GM10266 (cell line): ENCODE measurements around the gene REELD1.

Experiments
- DNase-seq: peaks from one replicate; pipeline ENCODE4 v3.0.0; 2012; ENCODE audit errors: extremely low spot score
- TF ChIP-seq, protein P1 (sequence below): IDR thresholded peaks from 2 replicates; pipeline ENCODE4 v1.5.1; 2012; ENCODE audit warnings: mild to moderate bottlenecking, low read depth; ENCODE audit not compliant: control insufficient read depth, insufficient read depth; ENCODE audit errors: missing control alignments

REELD1 gene

DNA sequence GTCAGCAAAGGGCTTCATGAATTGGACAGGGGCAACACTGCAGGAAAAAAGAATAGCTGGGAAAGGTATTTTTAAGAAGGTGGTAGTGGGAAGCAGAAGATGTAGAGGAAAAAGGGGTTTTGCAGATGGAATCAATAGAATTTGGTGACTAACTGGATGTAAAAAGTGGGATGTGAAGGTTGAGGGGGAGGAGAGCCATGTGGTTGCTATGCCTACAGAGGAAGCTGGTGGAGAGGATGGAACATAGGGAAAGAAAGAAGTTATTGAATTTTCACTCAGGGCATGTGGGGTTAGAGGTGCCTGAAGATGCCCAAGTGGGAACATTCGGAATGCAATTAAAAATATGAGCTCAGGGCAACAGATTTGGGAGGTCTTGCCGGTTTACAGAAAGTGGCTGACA, 33.0 kb downstream of the REELD1 start:
- DNase-seq, result no peak
- TF ChIP-seq, protein P1, sequence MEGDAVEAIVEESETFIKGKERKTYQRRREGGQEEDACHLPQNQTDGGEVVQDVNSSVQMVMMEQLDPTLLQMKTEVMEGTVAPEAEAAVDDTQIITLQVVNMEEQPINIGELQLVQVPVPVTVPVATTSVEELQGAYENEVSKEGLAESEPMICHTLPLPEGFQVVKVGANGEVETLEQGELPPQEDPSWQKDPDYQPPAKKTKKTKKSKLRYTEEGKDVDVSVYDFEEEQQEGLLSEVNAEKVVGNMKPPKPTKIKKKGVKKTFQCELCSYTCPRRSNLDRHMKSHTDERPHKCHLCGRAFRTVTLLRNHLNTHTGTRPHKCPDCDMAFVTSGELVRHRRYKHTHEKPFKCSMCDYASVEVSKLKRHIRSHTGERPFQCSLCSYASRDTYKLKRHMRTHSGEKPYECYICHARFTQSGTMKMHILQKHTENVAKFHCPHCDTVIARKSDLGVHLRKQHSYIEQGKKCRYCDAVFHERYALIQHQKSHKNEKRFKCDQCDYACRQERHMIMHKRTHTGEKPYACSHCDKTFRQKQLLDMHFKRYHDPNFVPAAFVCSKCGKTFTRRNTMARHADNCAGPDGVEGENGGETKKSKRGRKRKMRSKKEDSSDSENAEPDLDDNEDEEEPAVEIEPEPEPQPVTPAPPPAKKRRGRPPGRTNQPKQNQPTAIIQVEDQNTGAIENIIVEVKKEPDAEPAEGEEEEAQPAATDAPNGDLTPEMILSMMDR, result no peak

DNA sequence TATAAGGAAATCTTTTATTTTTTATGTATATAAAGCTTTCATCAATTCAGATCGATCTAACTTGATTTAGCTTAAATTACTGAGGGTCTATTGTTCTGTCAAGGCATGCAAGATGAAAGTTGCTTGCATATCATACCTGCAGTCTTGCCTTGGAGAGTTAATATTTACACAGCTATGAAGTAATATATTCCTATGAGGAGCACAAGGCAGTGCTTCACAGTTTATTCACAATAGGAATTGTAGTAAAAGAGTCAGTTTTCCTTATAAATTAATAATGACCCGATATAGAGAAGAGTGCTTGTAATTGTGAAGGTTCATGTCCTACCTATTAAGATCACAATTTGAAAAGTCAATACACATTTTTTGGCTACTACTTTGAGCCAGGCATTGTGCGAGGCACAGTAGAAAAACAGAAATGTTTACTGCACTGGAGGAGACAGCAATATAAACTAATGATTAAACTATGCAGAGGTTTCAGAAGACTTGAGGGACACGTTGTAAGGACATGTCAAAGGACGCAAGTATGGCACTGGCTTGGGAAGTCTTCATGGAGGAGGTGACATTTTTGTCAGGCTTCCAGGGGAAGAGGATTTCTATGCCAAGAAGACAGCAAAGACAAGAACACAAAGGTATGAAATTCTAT, 38.8 kb downstream of the REELD1 start:
- no peak for DNase-seq

DNA sequence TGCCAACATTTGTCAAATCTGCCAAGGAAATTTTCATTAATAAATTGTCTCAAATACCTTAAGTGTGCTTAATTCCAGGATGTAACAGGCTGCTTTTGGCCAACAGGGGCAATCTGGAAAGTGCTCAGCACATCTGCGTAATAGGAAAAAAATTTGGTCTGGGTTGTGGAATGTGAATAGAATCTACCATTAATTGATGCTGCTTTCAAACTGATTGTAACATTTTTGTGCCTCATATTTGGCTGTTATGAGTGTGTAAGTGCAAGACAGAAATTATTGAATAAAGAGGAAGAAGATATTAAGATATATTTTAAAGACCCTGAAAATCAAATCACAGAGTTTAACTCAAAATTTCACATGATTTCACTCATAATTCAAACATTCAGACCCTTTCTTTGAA, 41.1 kb downstream of the REELD1 start:
- TF ChIP-seq, protein P1, result no peak
- no peak for DNase-seq

More for the DNA sequence above, 38.8 kb downstream of the REELD1 start:
- TF ChIP-seq, protein P1, result no peak

DNA sequence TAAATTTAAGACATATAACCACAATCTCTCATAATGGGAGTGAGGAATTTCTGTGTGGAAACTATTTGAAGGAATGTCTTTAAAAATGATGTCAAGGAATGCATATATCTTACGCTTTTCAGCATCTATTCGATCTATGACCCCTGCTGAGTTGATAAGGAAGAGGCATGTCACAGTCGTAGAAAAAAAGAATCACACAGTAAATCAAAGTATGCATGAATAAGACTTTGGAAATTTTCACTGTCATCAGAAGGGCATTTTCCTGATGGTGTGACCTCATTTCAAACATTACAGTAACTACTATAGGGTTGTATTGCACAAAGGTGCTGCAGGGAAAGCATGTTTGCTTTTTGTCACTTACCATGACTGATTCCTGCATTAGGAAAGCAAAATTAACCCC, 41.5 kb downstream of the REELD1 start:
- no peak for DNase-seq
- TF ChIP-seq, protein P1, result no peak

DNA sequence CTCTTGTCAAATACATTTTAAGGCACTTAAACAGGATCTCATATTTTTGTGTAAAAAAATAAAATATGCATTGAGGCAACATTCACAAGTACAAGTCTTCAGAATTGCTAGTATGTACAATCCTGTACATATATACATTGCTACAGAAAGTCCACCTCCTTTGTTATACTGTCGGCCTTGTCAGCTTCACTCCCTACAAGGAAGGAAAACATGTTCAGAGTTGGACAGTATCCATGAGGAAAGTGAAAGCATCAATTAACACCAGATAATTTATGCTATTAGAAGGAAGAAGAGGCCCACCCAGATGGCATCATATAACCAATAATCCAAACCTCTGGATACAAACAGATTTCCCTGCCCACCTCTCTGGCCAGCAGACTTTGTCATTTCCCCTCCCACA, 42.0 kb downstream of the REELD1 start:
- no peak for DNase-seq
- TF ChIP-seq, protein P1, result no peak

DNA sequence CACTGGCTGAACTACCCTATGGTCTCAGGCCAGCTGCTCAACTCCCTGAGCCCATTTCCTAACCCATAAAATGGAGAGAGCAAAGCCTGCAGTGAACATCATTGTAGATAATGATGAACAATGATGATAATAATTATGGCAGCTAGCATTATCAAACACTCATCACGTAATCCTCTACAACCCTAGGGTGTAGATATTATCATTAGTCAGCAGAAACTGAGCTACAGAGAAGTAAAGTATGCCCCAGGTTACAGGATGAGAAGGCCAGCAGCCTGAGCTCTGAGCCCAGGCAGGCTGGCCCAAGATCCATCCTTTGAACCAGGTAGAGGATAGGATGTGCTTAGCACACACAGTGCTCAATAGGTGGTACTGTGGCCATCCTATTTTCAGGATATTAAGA, 43.2 kb downstream of the REELD1 start:
- TF ChIP-seq, protein P1, result no peak
- no peak for DNase-seq

DNA sequence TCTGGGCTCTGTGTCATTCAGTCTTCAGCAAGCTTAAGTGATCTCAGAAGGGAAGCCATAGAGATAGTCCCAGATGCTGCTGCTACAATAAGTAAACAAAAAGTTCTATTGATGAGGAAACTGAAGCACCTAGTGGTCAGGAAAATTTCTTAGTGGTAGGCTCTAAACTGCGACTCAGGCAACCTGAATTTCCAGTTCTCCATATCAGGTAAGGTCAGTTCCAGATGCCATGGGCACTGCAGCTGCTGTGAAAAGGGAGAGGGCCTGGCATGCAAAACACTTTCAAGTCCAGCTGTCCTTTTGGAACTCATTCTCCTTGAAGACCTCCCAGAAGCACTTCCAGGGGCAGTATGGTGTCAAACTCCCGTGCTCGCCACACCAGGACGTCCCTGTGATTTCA, 46.2 kb downstream of the REELD1 start:
- TF ChIP-seq, protein P1, result no peak
- no peak for DNase-seq
